T-helper 2 cell treated with Interferon-gamma antibody and Interleukin-4, amounts not matched to agents 100 ng/mL and 5 ng/mL, for 36 hours (primary cell): ENCODE measurements around the gene SLC38A6. TPM values are rescaled to one million over a fixed set of nuclear protein-coding genes. Genes with fewer than 3 reads are reported as not detected.

Source experiments
- total RNA-seq: library from RNA; stranded (reverse); gene quantifications from 2 replicates; pipeline ENCODE4 v1.2.3, GENCODE V29; 2022

Gene SLC38A6
- total RNA-seq, 1 donor from 2014 or later = 7.2 TPM

Other genes with a start within 250 kb of the SLC38A6 start
- gene MNAT1, start 246.5 kb upstream of the SLC38A6 start, total RNA-seq = 41.2 and 42.9 TPM in 2 replicates
- gene TRMT5, start 166 bp upstream of the SLC38A6 start, total RNA-seq = 7.2 and 7.5 TPM in 2 replicates